DND-41 (cell line): ENCODE data around the gene SLC25A39.

Experiments
- ATAC-seq: fragments of 200-7000 bp; cut with Tn5 transposase; 3 replicates; pipeline ENCODE4 v1.9.1; 2021; ENCODE audit warnings: low read depth; ENCODE audit not compliant: insufficient read depth
- DNase-seq: peaks from one replicate; pipeline ENCODE4 v3.0.0-alpha.2; 2020
- H2AFZ ChIP-seq: 2 replicates; pipeline ENCODE4 v1.6.0; 2012; ENCODE audit warnings: low read depth, low read length
- H3K27ac ChIP-seq: 2 replicates; pipeline ENCODE4 v1.5.1; 2012; ENCODE audit warnings: low read length, inconsistent platforms
- H3K27me3 ChIP-seq: fragments of 200-600 bp; sonication (generic); 2 replicates; pipeline ENCODE4 v1.6.0; 2012; ENCODE audit warnings: low read length, mild to moderate bottlenecking, inconsistent platforms; ENCODE audit not compliant: insufficient read depth, poor library complexity
- H3K36me3 ChIP-seq: 2 replicates; pipeline ENCODE4 v1.5.1; 2012; ENCODE audit warnings: low read length, inconsistent platforms; ENCODE audit not compliant: insufficient read depth
- H3K4me1 ChIP-seq: 2 replicates; pipeline ENCODE4 v1.5.1; 2012; ENCODE audit warnings: mild to moderate bottlenecking, low read length; ENCODE audit not compliant: insufficient read depth
- H3K4me2 ChIP-seq: 2 replicates; pipeline ENCODE4 v1.6.0; 2012; ENCODE audit warnings: mild to moderate bottlenecking, moderate library complexity, low read length, inconsistent platforms; ENCODE audit not compliant: insufficient read depth
- H3K4me3 ChIP-seq, 2 experiments: fragments of 200-600 bp in 1 of 2; shearing (Covaris generic) in 1 of 2; 2 replicates each; pipeline ENCODE4 v1.5.1; 2012 to 2016; ENCODE audit warnings: inconsistent platforms in 2 of 2, low read length in 2 of 2, mild to moderate bottlenecking in 2 of 2, low read depth in 1 of 2, moderate library complexity in 1 of 2
- H3K79me2 ChIP-seq: 2 replicates; pipeline ENCODE4 v1.6.0; 2012; ENCODE audit warnings: low read length, inconsistent platforms; ENCODE audit not compliant: insufficient read depth
- H3K9ac ChIP-seq: 2 replicates; pipeline ENCODE4 v1.6.0; 2012; ENCODE audit warnings: low read depth, mild to moderate bottlenecking, inconsistent platforms, low read length, moderate library complexity
- H3K9me3 ChIP-seq: 2 replicates; pipeline ENCODE4 v1.5.1; 2012; ENCODE audit warnings: low read length, moderate library complexity, mild to moderate bottlenecking, inconsistent platforms; ENCODE audit not compliant: insufficient read depth, severe bottlenecking
- H4K20me1 ChIP-seq: 2 replicates; pipeline ENCODE4 v1.6.0; 2012; ENCODE audit warnings: low read length; ENCODE audit not compliant: insufficient read depth
- CTCF ChIP-seq: IDR thresholded peaks from 2 replicates; pipeline ENCODE4 v1.5.1; 2012; ENCODE audit warnings: borderline replicate concordance, low read length, moderate library complexity, mild to moderate bottlenecking; ENCODE audit not compliant: poor library complexity, severe bottlenecking; ENCODE audit errors: extremely low read depth
- EZH2 ChIP-seq: IDR thresholded peaks from 3 replicates; pipeline ENCODE4 v1.6.1; 2012; ENCODE audit warnings: borderline replicate concordance, low read depth, mild to moderate bottlenecking, moderate library complexity, low read length, inconsistent platforms; ENCODE audit not compliant: severe bottlenecking

The SLC25A39 gene

DNA sequence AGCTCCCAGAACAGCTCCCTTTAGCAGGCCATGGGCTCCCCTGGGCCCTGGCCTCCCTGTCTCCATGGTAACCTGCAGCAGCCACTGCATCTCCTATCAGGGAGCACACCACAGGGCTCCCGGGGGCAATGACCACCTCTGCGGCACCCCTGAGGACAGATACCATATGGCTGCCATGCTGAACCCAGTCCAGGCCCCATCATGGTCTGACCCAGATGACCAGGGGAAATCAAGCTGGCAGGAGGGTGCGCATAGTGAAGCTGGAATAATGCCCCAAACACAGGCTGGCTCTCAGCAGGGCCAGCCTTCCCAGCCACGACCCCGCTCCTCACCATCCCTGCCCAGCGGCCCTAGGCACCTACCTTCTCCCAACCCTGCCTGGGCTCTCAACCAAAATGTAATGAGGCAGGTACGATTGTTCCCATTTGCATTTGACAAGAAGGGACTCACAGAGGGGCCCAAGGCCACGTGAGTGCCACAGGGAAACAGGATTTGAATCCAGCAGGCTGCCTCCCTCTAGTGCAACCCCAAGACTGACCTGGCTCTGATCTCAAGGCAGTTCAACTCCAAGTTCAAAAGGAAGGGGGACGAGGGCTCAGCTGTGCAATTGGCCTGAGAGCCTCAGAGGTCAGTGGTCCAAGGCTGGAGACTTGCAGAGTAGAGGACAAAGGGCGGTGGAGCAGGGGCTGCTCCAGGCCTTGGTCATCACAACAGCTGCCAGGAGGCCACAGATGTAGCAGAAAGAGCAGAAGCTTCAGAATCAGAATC, 13.8 kb downstream of the SLC25A39 start:
- Histone ChIP-seq H4K20me1 (peaks cover 8% of the 10 kb centered on the region), H2AFZ (no peak overlapping the region), H3K4me2 (no peak overlapping the region), H3K9ac (no peak overlapping the region), H3K9me3 (no peaks in the 10 kb centered on the region), H3K36me3 (no peaks in the 10 kb centered on the region), H3K79me2 (no peaks in the 10 kb centered on the region), H3K4me1 (peaks cover 19% of the 10 kb centered on the region), H3K27me3 (peaks cover 11% of the 10 kb centered on the region), H3K4me3 (no peak overlapping the region), H3K27ac (no peak overlapping the region)
- DNase-seq, result no peak
- TF ChIP-seq CTCF (no peak), EZH2 (no peak)
- ATAC-seq, result no peak

DNA sequence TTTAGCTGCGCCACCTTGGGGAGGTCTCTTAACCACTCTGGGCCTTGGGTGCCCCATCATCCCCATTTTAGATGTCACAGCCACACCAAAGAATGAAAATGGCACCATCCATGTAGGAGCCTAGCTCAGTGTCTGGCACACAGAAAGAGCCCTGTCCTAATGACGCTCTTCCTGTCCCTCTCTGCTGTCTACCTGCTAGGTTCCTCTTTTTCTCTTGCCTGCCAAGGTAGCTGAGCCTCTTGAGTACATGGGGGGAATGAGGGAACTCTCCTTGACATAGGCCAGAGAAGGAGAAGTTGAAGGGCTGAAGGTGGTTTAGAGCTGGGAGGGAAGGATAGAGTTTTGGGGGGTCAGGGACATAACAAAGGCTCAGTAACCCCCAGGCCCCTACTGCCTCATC, 14.4 kb downstream of the SLC25A39 start:
- Histone ChIP-seq H3K27me3 (peaks cover 6% of the 10 kb centered on the region), H3K27ac (no peak overlapping the region), H3K36me3 (no peaks in the 10 kb centered on the region), H3K79me2 (no peaks in the 10 kb centered on the region), H3K9me3 (no peaks in the 10 kb centered on the region), H3K4me1 (peaks cover 19% of the 10 kb centered on the region), H3K9ac (no peak overlapping the region), H2AFZ (no peak overlapping the region), H4K20me1 (peaks cover 8% of the 10 kb centered on the region), H3K4me3 (no peak overlapping the region), H3K4me2 (no peak overlapping the region)
- DNase-seq, result no peak
- no peak for ATAC-seq
- TF ChIP-seq CTCF (no peak), EZH2 (no peak)

- no peak overlapping the region for H2AFZ ChIP-seq
- H3K9me3 ChIP-seq, result no peaks in the 10 kb centered on the region
- ATAC-seq (no peak), DNase-seq (no peak)
- no peaks in the 10 kb centered on the region for H3K36me3 ChIP-seq
- no peak overlapping the region for H3K4me2 ChIP-seq
- no peaks in the 10 kb centered on the region for H3K27me3 ChIP-seq
- peaks cover 8% of the 10 kb centered on the region; the same call in 1 of the 2 replicates for H4K20me1 ChIP-seq
- TF ChIP-seq CTCF (no peak), EZH2 (no peak)
- H3K9ac ChIP-seq, result no peak overlapping the region
- peaks cover 19% of the 10 kb centered on the region for H3K4me1 ChIP-seq
- H3K79me2 ChIP-seq, result no peaks in the 10 kb centered on the region
- H3K27ac ChIP-seq, result no peak overlapping the region
- no peak overlapping the region for H3K4me3 ChIP-seq
Measured at GRCh38 chr17:44309472-44309871, 15.2 kb downstream of the SLC25A39 start.
